Measurements from ENCODE around the gene PAX2. TPM values are rescaled to one million over a fixed set of nuclear protein-coding genes. Genes with fewer than 3 reads are reported as not detected.

PAX2 gene
- total RNA-seq, 1 donor from 2014 or later = not detected

GRCh38 chr10:100735337-100736143, 9.8 kb upstream of the PAX2 start:
- no peaks in the 10 kb centered on the region for H3K36me3 ChIP-seq
- no peaks in the 10 kb centered on the region for H3K9me3 ChIP-seq
- intact Hi-C loops (cut with DNase I) = no loop called here
- peaks cover 6 to 21% of the 10 kb centered on the region in 2 donors for H3K4me1 ChIP-seq
- H3K27me3 ChIP-seq = peaks cover 34% of the 10 kb centered on the region
- H3K4me3 ChIP-seq = no peak overlapping the region
- DNase-seq (ENCODE audit: low spot score in 2 of 2) = no peak
- no peak for TF ChIP-seq CTCF (IDR thresholded peaks at IDR 0.05)
- H3K27ac ChIP-seq = no peak overlapping the region

- Histone ChIP-seq H3K4me1 (peaks cover 6 to 15% of the 10 kb centered on the region in 2 donors), H3K27me3 (peaks cover 38% of the 10 kb centered on the region), H3K27ac (no peak overlapping the region), H3K9me3 (no peaks in the 10 kb centered on the region), H3K4me3 (no peak overlapping the region), H3K36me3 (no peaks in the 10 kb centered on the region)
- DNase-seq (ENCODE audit: low spot score in 2 of 2) = no peak
- intact Hi-C loops (cut with DNase I) = no loop called here
- no peak for TF ChIP-seq CTCF (IDR thresholded peaks at IDR 0.05)
These were observed 9.1 kb upstream of the PAX2 start for GRCh38 chr10:100736144-100736808.

- Histone ChIP-seq H3K27me3 (peaks cover 41% of the 10 kb centered on the region), H3K4me3 (peak overlapping the region; percentile 39 to 56), H3K9me3 (no peaks in the 10 kb centered on the region), H3K36me3 (no peaks in the 10 kb centered on the region), H3K27ac (no peak overlapping the region), H3K4me1 (peaks cover 6 to 20% of the 10 kb centered on the region in 2 donors)
- no peak for TF ChIP-seq CTCF (IDR thresholded peaks at IDR 0.05)
- no peak for DNase-seq (ENCODE audit: low spot score in 2 of 2)
- intact Hi-C loops (cut with DNase I) = no loop called here
These were observed 8.5 kb upstream of the PAX2 start for GRCh38 chr10:100736809-100737354.

GRCh38 chr10:100737355-100738054, 7.9 kb upstream of the PAX2 start:
- DNase-seq (ENCODE audit: low spot score in 2 of 2) = no peak
- Histone ChIP-seq H3K27me3 (peaks cover 47% of the 10 kb centered on the region), H3K4me1 (peaks cover 6 to 22% of the 10 kb centered on the region in 2 donors), H3K27ac (no peak overlapping the region), H3K4me3 (peak overlapping the region; percentile 39 to 56), H3K9me3 (no peaks in the 10 kb centered on the region), H3K36me3 (no peaks in the 10 kb centered on the region)
- intact Hi-C loops (cut with DNase I) = no loop called here
- TF ChIP-seq CTCF (IDR thresholded peaks at IDR 0.05) = no peak

GRCh38 chr10:100738055-100738827, 7.1 kb upstream of the PAX2 start:
- Histone ChIP-seq H3K4me3 (peak overlapping the region in 1 of 2 donors; percentile 39), H3K9me3 (no peaks in the 10 kb centered on the region), H3K4me1 (peaks cover 6 to 22% of the 10 kb centered on the region in 2 donors), H3K27ac (no peak overlapping the region), H3K36me3 (no peaks in the 10 kb centered on the region), H3K27me3 (peaks cover 47% of the 10 kb centered on the region)
- DNase-seq (ENCODE audit: low spot score in 2 of 2) = no peak
- intact Hi-C loops (cut with DNase I) = no loop called here
- TF ChIP-seq CTCF (IDR thresholded peaks at IDR 0.05) = no peak
